CD14-positive monocyte (primary cell): Measurements from ENCODE around the gene IL36RN. TPM values are rescaled to one million over a fixed set of nuclear protein-coding genes. Genes with fewer than 3 reads are reported as not detected.

Experiments used
- DNase-seq, 3 donors: peaks; one replicate each; pipeline ENCODE4 v3.0.0-alpha.2; 2011 to 2022
- H2AFZ ChIP-seq: 2 replicates; pipeline ENCODE4 v1.6.0; 2012; ENCODE audit warnings: mild to moderate bottlenecking, low read depth, low read length, inconsistent platforms; ENCODE audit not compliant: insufficient read depth, poor library complexity, severe bottlenecking
- H3K27ac ChIP-seq, 2 donors: 1 replicate in 1 of 2; 2 replicates in 1 of 2; pipeline ENCODE4 v1.5.1; 2012 to 2013; ENCODE audit warnings: low read length in 2 of 2, control low read depth in 1 of 2, inconsistent platforms in 1 of 2, low read depth in 1 of 2, mild to moderate bottlenecking in 1 of 2
- H3K27me3 ChIP-seq, 2 donors: one replicate each; pipeline versions ENCODE4 v1.6.0 to v1.6.1; 2011 to 2013; ENCODE audit warnings: low read length in 2 of 2; ENCODE audit not compliant: control insufficient read depth in 2 of 2, insufficient read depth in 2 of 2
- H3K36me3 ChIP-seq, 2 donors: replicated peaks in 1 of 2; 1 replicate in 1 of 2; 2 replicates in 1 of 2; pipeline versions ENCODE4 v1.5.1 to v1.6.1; 2012 to 2013; ENCODE audit warnings: low read length in 2 of 2, control low read depth in 1 of 2, inconsistent platforms in 1 of 2, mild to moderate bottlenecking in 1 of 2; ENCODE audit not compliant: insufficient read depth in 2 of 2, control insufficient read depth in 1 of 2
- H3K4me1 ChIP-seq, 2 donors: 1 replicate in 1 of 2; 2 replicates in 1 of 2; pipeline versions ENCODE4 v1.5.1 to v1.6.1; 2012 to 2013; ENCODE audit warnings: low read length in 2 of 2, control low read depth in 1 of 2, inconsistent platforms in 1 of 2, mild to moderate bottlenecking in 1 of 2, moderate library complexity in 1 of 2; ENCODE audit not compliant: insufficient read depth in 2 of 2, control insufficient read depth in 1 of 2
- H3K4me2 ChIP-seq: replicated peaks from 2 replicates; pipeline ENCODE3; 2012; ENCODE audit warnings: low read length, moderate library complexity, mild to moderate bottlenecking; ENCODE audit not compliant: poor library complexity, severe bottlenecking; ENCODE audit errors: extremely low read depth
- H3K4me3 ChIP-seq, 3 experiments: fragments of 200-600 bp in 1 of 3; sonication (generic) in 1 of 3; replicated peaks in 1 of 3; 1 replicate in 2 of 3; 2 replicates in 1 of 3; pipeline ENCODE4 v1.5.1; 2011 to 2013; ENCODE audit warnings: low read length in 3 of 3, mild to moderate bottlenecking in 3 of 3, control low read depth in 2 of 3, low read depth in 2 of 3, inconsistent platforms in 1 of 3, moderate library complexity in 1 of 3
- H3K79me2 ChIP-seq: 2 replicates; pipeline ENCODE4 v1.6.0; 2012; ENCODE audit warnings: mild to moderate bottlenecking, control low read depth, inconsistent platforms, low read length, moderate library complexity; ENCODE audit not compliant: insufficient read depth
- H3K9ac ChIP-seq: 2 replicates; pipeline ENCODE4 v1.6.0; 2017; ENCODE audit warnings: low read length, mild to moderate bottlenecking; ENCODE audit not compliant: insufficient read depth, poor library complexity, severe bottlenecking
- H3K9me3 ChIP-seq, 2 donors: replicated peaks in 1 of 2; 1 replicate in 1 of 2; 2 replicates in 1 of 2; pipeline versions ENCODE4 v1.5.1 to v1.6.1; 2012 to 2013; ENCODE audit warnings: low read length in 2 of 2, control low read depth in 1 of 2; ENCODE audit not compliant: control insufficient read depth in 1 of 2, insufficient read depth in 1 of 2
- H4K20me1 ChIP-seq: 2 replicates; pipeline ENCODE4 v1.6.0; 2012; ENCODE audit warnings: mild to moderate bottlenecking, low read length, control low read depth, moderate library complexity; ENCODE audit not compliant: insufficient read depth
- H3K27ac Mint-ChIP-seq, 7 donors: one replicate each; pipeline ENCODE4 v1.8.0; 2020; ENCODE audit warnings: mild to moderate bottlenecking in 7 of 7, mixed read lengths in 7 of 7, moderate library complexity in 6 of 7, inconsistent platforms in 2 of 7
- H3K27me3 Mint-ChIP-seq, 3 donors: one replicate each; pipeline ENCODE4 v1.8.0; 2021 to 2022; ENCODE audit warnings: low read depth in 3 of 3, mild to moderate bottlenecking in 3 of 3, mixed read lengths in 3 of 3, moderate library complexity in 3 of 3, inconsistent platforms in 1 of 3
- H3K36me3 Mint-ChIP-seq, 2 donors: one replicate each; pipeline ENCODE4 v1.8.0; 2020; ENCODE audit warnings: mixed read lengths in 2 of 2, inconsistent platforms in 1 of 2, mild to moderate bottlenecking in 1 of 2
- H3K4me1 Mint-ChIP-seq: one replicate; pipeline ENCODE4 v1.8.0; 2020; ENCODE audit warnings: mild to moderate bottlenecking, mixed read lengths
- H3K4me3 Mint-ChIP-seq, 2 donors: one replicate each; pipeline ENCODE4 v1.8.0; 2020; ENCODE audit warnings: mild to moderate bottlenecking in 2 of 2, mixed read lengths in 2 of 2, moderate library complexity in 1 of 2
- H3K9me3 Mint-ChIP-seq, 7 donors: one replicate each; pipeline ENCODE4 v1.8.0; 2020 to 2022; ENCODE audit warnings: mixed read lengths in 7 of 7, mild to moderate bottlenecking in 6 of 7, moderate library complexity in 6 of 7, inconsistent platforms in 2 of 7
- WGBS: methylation state at CpG from one replicate; pipeline ENCODE4 v1.1.5; 2013; ENCODE audit warnings: missing lambda C conversion rate; ENCODE audit not compliant: insufficient coverage; 5-methylcytosine and 5-hydroxymethylcytosine counted together
- intact Hi-C, 2 donors: fragments of 100-400 bp; cut with micrococcal nuclease; formaldehyde crosslinking; loops; one replicate each; pipeline versions ENCODE4 v1.15.0 to v1.15.1; 2023
- polyA plus RNA-seq, 3 donors: library from polyadenylated mRNA; depleted of rRNA in 1 of 3; unstranded in 2 of 3; stranded (reverse) in 1 of 3; fragments of 300-500 nt in 2 of 3; fragments of >200 nt in 1 of 3; fragmentation: Illumina TruSeq in 2 of 3; gene quantifications; 1 replicate in 2 of 3; 2 replicates in 1 of 3; pipeline ENCODE4 v1.2.3, GENCODE V29; 2012 to 2021
- TF ChIP-seq, protein P1 (sequence below): fragments of 200-600 bp; IDR thresholded peaks from one replicate; pipeline ENCODE4 v1.8.0; 2022; ENCODE audit warnings: antibody characterized with exemption, mild to moderate bottlenecking

Gene IL36RN
- polyA plus RNA-seq, 3 donors: not detected

DNA sequence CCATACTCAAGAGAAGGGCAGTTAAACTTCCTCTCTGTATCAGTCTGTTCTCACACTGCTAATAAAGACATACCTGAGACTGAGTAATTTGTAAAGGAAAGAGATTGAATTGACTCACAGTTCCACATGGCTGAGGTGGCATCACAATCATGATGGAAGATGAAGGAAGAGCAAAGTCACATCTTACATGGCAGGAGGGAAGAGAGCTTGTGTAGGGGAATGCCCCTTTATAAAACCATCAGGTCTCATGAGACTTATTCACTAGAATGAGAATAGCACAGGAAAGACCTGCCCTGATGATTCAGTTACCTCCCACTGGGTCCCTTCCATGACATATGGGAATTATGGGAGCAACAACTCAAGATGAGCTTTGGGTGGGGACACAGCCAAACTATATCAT lies 4.9 kb upstream of the IL36RN start:
- no peak overlapping the region for H3K4me2 ChIP-seq
- H3K9me3 ChIP-seq: peaks cover 0 to 18% of the 10 kb centered on the region in 2 donors
- H3K4me1 ChIP-seq: no peaks in the 10 kb centered on the region
- no peak overlapping the region for H3K9ac ChIP-seq
- no peaks in the 10 kb centered on the region for H3K36me3 ChIP-seq
- TF ChIP-seq, protein P1, sequence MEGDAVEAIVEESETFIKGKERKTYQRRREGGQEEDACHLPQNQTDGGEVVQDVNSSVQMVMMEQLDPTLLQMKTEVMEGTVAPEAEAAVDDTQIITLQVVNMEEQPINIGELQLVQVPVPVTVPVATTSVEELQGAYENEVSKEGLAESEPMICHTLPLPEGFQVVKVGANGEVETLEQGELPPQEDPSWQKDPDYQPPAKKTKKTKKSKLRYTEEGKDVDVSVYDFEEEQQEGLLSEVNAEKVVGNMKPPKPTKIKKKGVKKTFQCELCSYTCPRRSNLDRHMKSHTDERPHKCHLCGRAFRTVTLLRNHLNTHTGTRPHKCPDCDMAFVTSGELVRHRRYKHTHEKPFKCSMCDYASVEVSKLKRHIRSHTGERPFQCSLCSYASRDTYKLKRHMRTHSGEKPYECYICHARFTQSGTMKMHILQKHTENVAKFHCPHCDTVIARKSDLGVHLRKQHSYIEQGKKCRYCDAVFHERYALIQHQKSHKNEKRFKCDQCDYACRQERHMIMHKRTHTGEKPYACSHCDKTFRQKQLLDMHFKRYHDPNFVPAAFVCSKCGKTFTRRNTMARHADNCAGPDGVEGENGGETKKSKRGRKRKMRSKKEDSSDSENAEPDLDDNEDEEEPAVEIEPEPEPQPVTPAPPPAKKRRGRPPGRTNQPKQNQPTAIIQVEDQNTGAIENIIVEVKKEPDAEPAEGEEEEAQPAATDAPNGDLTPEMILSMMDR: no peak
- Mint-ChIP-seq H3K36me3 (no peaks in the 10 kb centered on the region), H3K4me1 (no peaks in the 10 kb centered on the region), H3K27me3 (peaks cover 2 to 6% (median 5%) of the 10 kb centered on the region in 3 donors), H3K27ac (no peak overlapping the region), H3K9me3 (peaks cover 22 to 39% (median 31%) of the 10 kb centered on the region in 7 donors), H3K4me3 (no peak overlapping the region)
- no peak overlapping the region for H2AFZ ChIP-seq
- H4K20me1 ChIP-seq: no peaks in the 10 kb centered on the region
- no peak overlapping the region for H3K27ac ChIP-seq
- no peak overlapping the region for H3K4me3 ChIP-seq
- intact Hi-C loops: no loop called here
- peak in 1 of 3 donors; percentile 21 for DNase-seq
- H3K79me2 ChIP-seq: no peaks in the 10 kb centered on the region
- no peaks in the 10 kb centered on the region for H3K27me3 ChIP-seq

DNA sequence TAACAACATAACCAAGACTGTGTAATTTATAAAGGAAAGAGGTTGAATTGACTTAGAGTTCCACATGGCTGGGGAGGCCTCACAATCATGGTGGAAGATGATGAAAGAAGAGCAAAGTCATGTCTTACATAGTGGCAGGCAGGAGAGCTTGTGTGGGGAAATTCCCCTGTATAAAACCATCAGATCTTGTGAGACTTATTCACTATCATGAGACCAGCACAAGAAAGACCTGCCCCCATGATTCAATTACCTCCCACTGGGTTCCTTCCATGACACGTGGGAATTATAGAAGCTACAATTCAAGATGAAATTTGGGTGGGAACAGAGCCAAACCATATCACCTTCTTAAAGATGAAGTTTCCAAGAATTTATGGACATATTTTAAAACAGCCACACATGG lies 2.5 kb upstream of the IL36RN start:
- TF ChIP-seq, protein P1: no peak
- H3K27ac Mint-ChIP-seq: no peak overlapping the region
- peaks cover 12 to 26% (median 21%) of the 10 kb centered on the region in 7 donors for H3K9me3 Mint-ChIP-seq
- peak in 1 of 3 donors; percentile 26 for DNase-seq
- H3K27me3 Mint-ChIP-seq: peaks cover 2 to 7% (median 2%) of the 10 kb centered on the region in 3 donors
- H3K36me3 Mint-ChIP-seq: no peaks in the 10 kb centered on the region
- intact Hi-C loops: no loop called here
- Histone ChIP-seq H3K79me2 (no peaks in the 10 kb centered on the region), H4K20me1 (no peaks in the 10 kb centered on the region), H3K27ac (no peak overlapping the region), H3K27me3 (no peaks in the 10 kb centered on the region), H2AFZ (no peak overlapping the region), H3K4me2 (no peak overlapping the region), H3K9ac (no peak overlapping the region), H3K4me3 (no peak overlapping the region), H3K36me3 (no peaks in the 10 kb centered on the region), H3K9me3 (peaks cover 0 to 8% of the 10 kb centered on the region in 2 donors), H3K4me1 (no peaks in the 10 kb centered on the region)
- H3K4me3 Mint-ChIP-seq: no peak overlapping the region
- no peaks in the 10 kb centered on the region for H3K4me1 Mint-ChIP-seq
- WGBS: no CpG with 5 or more reads among the region's 1 CpG
